Keratinocyte (primary cell): ENCODE data around the gene KCNC1. TPM values are rescaled to one million over a fixed set of nuclear protein-coding genes. Genes with fewer than 3 reads are reported as not detected.

Experiments
- DNase-seq: peaks from one replicate; pipeline ENCODE4 v3.0.0-alpha.2; 2011; ENCODE audit warnings: low read depth, missing footprints, low spot score
- FAIRE-seq: peaks from 2 replicates; lab custom pipeline; 2011; peaks lifted over from hg19 to GRCh38; lab: Jason Lieb, UNC
- H2AFZ ChIP-seq: 2 replicates; pipeline ENCODE4 v1.6.0; 2012; ENCODE audit warnings: low read length, control low read depth, inconsistent platforms; ENCODE audit not compliant: control insufficient read depth
- H3K27ac ChIP-seq: 2 replicates; pipeline ENCODE4 v1.5.1; 2011; ENCODE audit warnings: low read length; ENCODE audit not compliant: control insufficient read depth, insufficient read depth
- H3K27me3 ChIP-seq: 3 replicates; pipeline ENCODE4 v1.6.0; 2011; ENCODE audit warnings: low read length; ENCODE audit not compliant: control insufficient read depth, insufficient read depth; ENCODE audit errors: extremely low read depth
- H3K36me3 ChIP-seq, 2 experiments: 2 replicates in 1 of 2; 3 replicates in 1 of 2; pipeline ENCODE4 v1.5.1; 2011; ENCODE audit warnings: low read length in 2 of 2, mild to moderate bottlenecking in 1 of 2; ENCODE audit not compliant: control insufficient read depth in 2 of 2, insufficient read depth in 2 of 2; ENCODE audit errors: extremely low read depth in 1 of 2
- H3K4me1 ChIP-seq: 3 replicates; pipeline ENCODE4 v1.5.1; 2011; ENCODE audit warnings: low read length; ENCODE audit not compliant: control insufficient read depth, insufficient read depth; ENCODE audit errors: extremely low read depth
- H3K4me2 ChIP-seq: 3 replicates; pipeline ENCODE4 v1.6.0; 2011; ENCODE audit warnings: low read depth, low read length; ENCODE audit not compliant: control insufficient read depth, insufficient read depth; ENCODE audit errors: extremely low read depth
- H3K4me3 ChIP-seq, 3 experiments: fragments of 200-600 bp in 1 of 3; sonication (generic) in 1 of 3; 2 replicates in 2 of 3; 3 replicates in 1 of 3; pipeline ENCODE4 v1.5.1; 2011 to 2016; ENCODE audit warnings: low read length in 3 of 3, mild to moderate bottlenecking in 3 of 3, control low read depth in 2 of 3, inconsistent platforms in 1 of 3, low read depth in 1 of 3, mixed read lengths in 1 of 3, mixed run types in 1 of 3, moderate library complexity in 1 of 3; ENCODE audit not compliant: control insufficient read depth in 2 of 3, insufficient read depth in 2 of 3; ENCODE audit errors: extremely low read depth in 1 of 3
- H3K79me2 ChIP-seq: 2 replicates; pipeline ENCODE4 v1.6.0; 2012; ENCODE audit warnings: low read length; ENCODE audit not compliant: control insufficient read depth, insufficient read depth
- H3K9ac ChIP-seq: 3 replicates; pipeline ENCODE4 v1.6.0; 2011; ENCODE audit warnings: low read length; ENCODE audit not compliant: control insufficient read depth, insufficient read depth; ENCODE audit errors: extremely low read depth
- H3K9me1 ChIP-seq: 3 replicates; pipeline ENCODE4 v1.6.0; 2011; ENCODE audit warnings: low read length; ENCODE audit not compliant: control insufficient read depth, insufficient read depth; ENCODE audit errors: extremely low read depth
- H3K9me3 ChIP-seq: 2 replicates; pipeline ENCODE4 v1.5.1; 2012; ENCODE audit warnings: low read depth, low read length; ENCODE audit not compliant: control insufficient read depth
- H4K20me1 ChIP-seq: 3 replicates; pipeline ENCODE4 v1.6.0; 2011; ENCODE audit warnings: low read length; ENCODE audit not compliant: control insufficient read depth, insufficient read depth; ENCODE audit errors: extremely low read depth
- EZH2 ChIP-seq: IDR thresholded peaks from one replicate; pipeline ENCODE4 v1.6.1; 2012; ENCODE audit warnings: inconsistent platforms, mild to moderate bottlenecking, low read length, moderate library complexity
- dilution Hi-C: fragments of 300-500 bp; cut with MboI; formaldehyde crosslinking; loops from one replicate; pipeline ENCODE4 v1.7.0; 2020; ENCODE audit warnings: low sequenced_read_pairs; ENCODE audit not compliant: extremely low pct_ligation_motif_present
- polyA plus RNA-seq, 5 experiments: library from polyadenylated mRNA; depleted of rRNA in 3 of 5; stranded (reverse) in 3 of 5; stranded (forward) in 1 of 5; unstranded in 1 of 5; fragments of >200 nt; gene quantifications; 1 replicate in 1 of 5; 2 replicates in 3 of 5; 3 replicates in 1 of 5; pipeline versions ENCODE4 v1.2.1 to v1.2.3, GENCODE V29; 2011 to 2012; ENCODE audit warnings: missing spikeins in 2 of 5, low read depth in 1 of 5, low replicate concordance in 1 of 5
- TF ChIP-seq, protein P1 (sequence below), 3 experiments: IDR thresholded peaks in 1 of 3; conservative IDR thresholded peaks in 1 of 3; optimal IDR thresholded peaks in 1 of 3; 2 replicates in 2 of 3; 3 replicates in 1 of 3; pipeline versions ENCODE3 to v1.5.1; 2011; ENCODE audit warnings: low read length in 3 of 3, mild to moderate bottlenecking in 3 of 3, moderate library complexity in 2 of 3, control low read depth in 1 of 3, inconsistent platforms in 1 of 3; ENCODE audit not compliant: insufficient read depth in 2 of 3; ENCODE audit errors: extremely low read depth in 1 of 3

Gene KCNC1
- polyA plus RNA-seq, 1 donor (not counting 4 experiments of a cell fraction or from before 2014, with no cell fraction given), result not detected

DNA sequence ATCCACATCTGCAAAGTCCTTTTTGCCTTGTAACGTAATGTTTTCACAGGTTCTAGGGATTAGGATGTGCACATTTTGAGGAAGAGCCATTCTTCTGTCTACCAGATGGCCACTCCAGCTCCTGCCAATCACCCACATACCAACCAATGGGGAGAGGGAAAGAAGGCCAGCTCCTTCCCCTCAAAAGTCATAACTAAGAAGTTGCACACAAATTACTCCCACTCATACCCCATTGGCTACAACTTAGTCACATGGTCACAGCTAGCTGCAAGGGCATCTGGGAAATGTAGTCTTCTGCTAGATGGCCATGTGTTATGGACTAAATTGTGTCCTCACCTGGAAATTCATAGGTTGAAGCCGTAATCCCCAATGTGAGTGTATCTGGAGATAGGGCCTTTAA lies 30.6 kb upstream of the KCNC1 start:
- dilution Hi-C loops, result no loop called here
- no peaks in the 10 kb centered on the region for H3K36me3 ChIP-seq
- H3K9me1 ChIP-seq, result no peaks in the 10 kb centered on the region
- H3K79me2 ChIP-seq, result no peaks in the 10 kb centered on the region
- H3K27me3 ChIP-seq, result no peaks in the 10 kb centered on the region
- no peak overlapping the region for H3K27ac ChIP-seq
- H2AFZ ChIP-seq, result no peak overlapping the region
- no peaks in the 10 kb centered on the region for H4K20me1 ChIP-seq
- H3K9me3 ChIP-seq, result no peaks in the 10 kb centered on the region
- no peak for FAIRE-seq
- no peak overlapping the region for H3K4me2 ChIP-seq
- TF ChIP-seq EZH2, result no peak
- TF ChIP-seq, protein P1, sequence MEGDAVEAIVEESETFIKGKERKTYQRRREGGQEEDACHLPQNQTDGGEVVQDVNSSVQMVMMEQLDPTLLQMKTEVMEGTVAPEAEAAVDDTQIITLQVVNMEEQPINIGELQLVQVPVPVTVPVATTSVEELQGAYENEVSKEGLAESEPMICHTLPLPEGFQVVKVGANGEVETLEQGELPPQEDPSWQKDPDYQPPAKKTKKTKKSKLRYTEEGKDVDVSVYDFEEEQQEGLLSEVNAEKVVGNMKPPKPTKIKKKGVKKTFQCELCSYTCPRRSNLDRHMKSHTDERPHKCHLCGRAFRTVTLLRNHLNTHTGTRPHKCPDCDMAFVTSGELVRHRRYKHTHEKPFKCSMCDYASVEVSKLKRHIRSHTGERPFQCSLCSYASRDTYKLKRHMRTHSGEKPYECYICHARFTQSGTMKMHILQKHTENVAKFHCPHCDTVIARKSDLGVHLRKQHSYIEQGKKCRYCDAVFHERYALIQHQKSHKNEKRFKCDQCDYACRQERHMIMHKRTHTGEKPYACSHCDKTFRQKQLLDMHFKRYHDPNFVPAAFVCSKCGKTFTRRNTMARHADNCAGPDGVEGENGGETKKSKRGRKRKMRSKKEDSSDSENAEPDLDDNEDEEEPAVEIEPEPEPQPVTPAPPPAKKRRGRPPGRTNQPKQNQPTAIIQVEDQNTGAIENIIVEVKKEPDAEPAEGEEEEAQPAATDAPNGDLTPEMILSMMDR (optimal IDR thresholded peaks at IDR 0.05 in 1 of 3, IDR thresholded peaks at IDR 0.05 in 1 of 3, conservative IDR thresholded peaks at IDR 0.05 in 1 of 3; ENCODE audit: extremely low read depth in 1 of 3, insufficient read depth in 2 of 3, low read length in 3 of 3), result no peak
- H3K9ac ChIP-seq, result no peak overlapping the region
- DNase-seq, result no peak
- H3K4me3 ChIP-seq, result no peak overlapping the region
- no peaks in the 10 kb centered on the region for H3K4me1 ChIP-seq

DNA sequence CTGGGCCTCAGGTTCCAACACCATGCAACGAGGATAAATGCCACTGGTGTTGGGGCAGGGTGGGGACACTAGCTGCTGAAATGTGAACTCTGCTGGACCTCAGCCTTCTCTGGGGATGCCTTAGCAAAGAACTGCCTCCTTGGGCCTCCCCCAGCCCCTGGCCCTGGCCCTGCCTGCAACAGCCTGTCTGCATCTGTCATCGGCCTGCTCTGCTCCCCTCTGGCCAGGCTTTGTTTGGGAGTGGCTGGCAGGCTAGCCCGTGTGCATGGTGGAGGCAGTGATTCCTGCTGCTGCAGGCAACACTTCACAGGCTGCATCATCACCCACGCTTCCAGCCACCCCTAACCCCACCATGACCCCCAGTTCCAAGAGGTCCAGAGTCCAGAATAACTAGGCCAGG lies 26.8 kb upstream of the KCNC1 start:
- Histone ChIP-seq H3K4me1 (no peaks in the 10 kb centered on the region), H3K79me2 (no peaks in the 10 kb centered on the region), H3K4me3 (no peak overlapping the region), H2AFZ (no peak overlapping the region), H3K9ac (no peak overlapping the region), H3K9me1 (no peaks in the 10 kb centered on the region), H3K27me3 (peaks cover 3% of the 10 kb centered on the region), H3K27ac (no peak overlapping the region), H3K9me3 (no peaks in the 10 kb centered on the region), H4K20me1 (no peaks in the 10 kb centered on the region), H3K4me2 (no peak overlapping the region), H3K36me3 (no peaks in the 10 kb centered on the region)
- TF ChIP-seq, protein P1 (optimal IDR thresholded peaks at IDR 0.05 in 1 of 3, IDR thresholded peaks at IDR 0.05 in 1 of 3, conservative IDR thresholded peaks at IDR 0.05 in 1 of 3; ENCODE audit: extremely low read depth in 1 of 3, insufficient read depth in 2 of 3, low read length in 3 of 3), result no peak
- TF ChIP-seq EZH2, result no peak
- DNase-seq (no peak), FAIRE-seq (no peak)
- dilution Hi-C loops, result no loop called here
